HepG2 (cell line): ENCODE results near the gene WDR27.

Experiments
- ARNT ChIP-seq: fragments of 450-650 bp; IDR thresholded peaks from 2 replicates; pipeline ENCODE4 v1.6.1; 2017
- JUNB ChIP-seq: sonication (generic); formaldehyde crosslinking; IDR thresholded peaks from 2 replicates; pipeline ENCODE4 v1.8.0; 2022; ENCODE audit warnings: missing genetic modification reagents, mild to moderate bottlenecking, borderline replicate concordance
- MAFG ChIP-seq: sonication (generic); formaldehyde crosslinking; IDR thresholded peaks from 2 replicates; pipeline ENCODE4 v1.5.1; 2020; ENCODE audit warnings: mild to moderate bottlenecking, missing genetic modification reagents
- POLR2A ChIP-seq, 2 experiments: IDR thresholded peaks; 2 replicates each; pipeline ENCODE4 v1.6.1; 2011; ENCODE audit warnings: low read depth in 2 of 2, low read length in 2 of 2, mild to moderate bottlenecking in 1 of 2, moderate library complexity in 1 of 2; ENCODE audit not compliant: insufficient read depth in 1 of 2
- ZBTB7A ChIP-seq: sonication (generic); formaldehyde crosslinking; IDR thresholded peaks from 2 replicates; pipeline ENCODE4 v1.8.0; 2022; ENCODE audit warnings: mild to moderate bottlenecking, missing genetic modification reagents
- ZNF335 ChIP-seq: sonication (generic); formaldehyde crosslinking; IDR thresholded peaks from 2 replicates; pipeline ENCODE4 v1.4.0; 2020; ENCODE audit warnings: missing genetic modification reagents
- TF ChIP-seq, protein P1 (sequence below): sonication (generic); formaldehyde crosslinking; conservative IDR thresholded peaks from 2 replicates; pipeline ENCODE4 v1.8.0; 2022; ENCODE audit warnings: low read depth, missing genetic modification reagents

DNA sequence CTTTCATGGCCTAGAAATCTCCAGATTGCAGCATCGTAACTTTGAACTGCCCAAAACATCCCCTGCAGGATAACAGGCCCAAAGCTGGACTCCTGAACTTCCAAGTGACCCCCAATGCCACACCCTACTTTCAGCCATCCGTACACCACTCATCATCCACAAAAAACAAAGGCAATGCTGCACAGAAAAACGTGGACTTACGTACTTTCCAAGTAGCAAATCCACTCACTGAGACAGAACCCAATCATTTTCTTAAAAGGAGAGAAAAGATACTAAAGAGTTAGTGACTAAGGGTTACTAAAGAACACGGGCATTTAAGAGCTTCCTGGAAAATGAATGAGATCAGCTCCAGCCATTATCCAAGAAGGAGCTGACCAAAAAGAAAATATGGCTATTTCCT is 211.0 kb downstream of the WDR27 start:
- TF ChIP-seq, protein P1, sequence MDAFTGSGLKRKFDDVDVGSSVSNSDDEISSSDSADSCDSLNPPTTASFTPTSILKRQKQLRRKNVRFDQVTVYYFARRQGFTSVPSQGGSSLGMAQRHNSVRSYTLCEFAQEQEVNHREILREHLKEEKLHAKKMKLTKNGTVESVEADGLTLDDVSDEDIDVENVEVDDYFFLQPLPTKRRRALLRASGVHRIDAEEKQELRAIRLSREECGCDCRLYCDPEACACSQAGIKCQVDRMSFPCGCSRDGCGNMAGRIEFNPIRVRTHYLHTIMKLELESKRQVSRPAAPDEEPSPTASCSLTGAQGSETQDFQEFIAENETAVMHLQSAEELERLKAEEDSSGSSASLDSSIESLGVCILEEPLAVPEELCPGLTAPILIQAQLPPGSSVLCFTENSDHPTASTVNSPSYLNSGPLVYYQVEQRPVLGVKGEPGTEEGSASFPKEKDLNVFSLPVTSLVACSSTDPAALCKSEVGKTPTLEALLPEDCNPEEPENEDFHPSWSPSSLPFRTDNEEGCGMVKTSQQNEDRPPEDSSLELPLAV (CRISPR knock-in tag), result no peak
- TF ChIP-seq JUNB (CRISPR knock-in tag), result no peak
- no peak for TF ChIP-seq ZBTB7A (CRISPR knock-in tag)
- TF ChIP-seq POLR2A (IDR thresholded peaks at IDR 0.05; ENCODE audit: insufficient read depth in 1 of 2, low read depth in 2 of 2, low read length in 2 of 2), result no peak
- TF ChIP-seq ZNF335 (CRISPR knock-in tag), result no peak
- no peak for TF ChIP-seq ARNT
- no peak for TF ChIP-seq MAFG (CRISPR knock-in tag)
